Thoracic aorta (tissue), 2 donors: ENCODE results near the gene MYO1F. TPM values are rescaled to one million over a fixed set of nuclear protein-coding genes. Genes with fewer than 3 reads are reported as not detected.
"Not testable (repeated sequence)": the region's sequence is repeated elsewhere in the genome, so short reads cannot be mapped to it uniquely, and the experiment has no call there.

ENCODE experiments used
- ATAC-seq: fragments of 150-250 bp; one replicate; pipeline ENCODE4 v1.8.0; 2017; ENCODE audit warnings: low read depth; ENCODE audit not compliant: insufficient number of reproducible peaks, low FRiP score
- DNase-seq: peaks from one replicate; pipeline ENCODE4 v3.0.0-alpha.2; 2020; ENCODE audit warnings: low spot score
- H3K27ac ChIP-seq, 2 donors: fragments of 200-600 bp; sonication (generic); 1 replicate in 1 of 2; 2 replicates in 1 of 2; pipeline ENCODE4 v1.5.1; 2016; ENCODE audit warnings: mild to moderate bottlenecking in 2 of 2, moderate library complexity in 2 of 2
- H3K27me3 ChIP-seq: fragments of 200-600 bp; sonication (generic); replicated peaks from 2 replicates; pipeline ENCODE4 v1.6.0; 2016; ENCODE audit warnings: mild to moderate bottlenecking; ENCODE audit not compliant: insufficient read depth
- H3K36me3 ChIP-seq: fragments of 200-600 bp; sonication (generic); one replicate; pipeline ENCODE4 v1.5.1; 2016
- H3K4me1 ChIP-seq, 2 donors: fragments of 200-600 bp; sonication (generic); 1 replicate in 1 of 2; 2 replicates in 1 of 2; pipeline versions ENCODE4 v1.5.1 to v1.6.0; 2016; ENCODE audit warnings: low read depth in 2 of 2, mild to moderate bottlenecking in 1 of 2; ENCODE audit not compliant: control insufficient read depth in 1 of 2
- H3K4me3 ChIP-seq: fragments of 200-600 bp; sonication (generic); 2 replicates; pipeline ENCODE4 v1.5.1; 2016; ENCODE audit warnings: mild to moderate bottlenecking
- H3K9me3 ChIP-seq: fragments of 200-600 bp; sonication (generic); 2 replicates; pipeline ENCODE4 v1.5.1; 2016
- total RNA-seq, 2 donors: library from RNA; depleted of rRNA; stranded (reverse); fragments of >200 nt; gene quantifications; one replicate each; pipeline versions ENCODE4 v1.1.0 to v1.2.3, GENCODE V29; 2016
- TF ChIP-seq, protein P1 (sequence below): fragments of 200-600 bp; sonication (generic); IDR thresholded peaks from one replicate; pipeline ENCODE4 v1.5.1; 2019; ENCODE audit warnings: antibody characterized with exemption

Gene MYO1F
- total RNA-seq, 2 donors from 2014 or later = 29.6 to 33.9 TPM

DNA sequence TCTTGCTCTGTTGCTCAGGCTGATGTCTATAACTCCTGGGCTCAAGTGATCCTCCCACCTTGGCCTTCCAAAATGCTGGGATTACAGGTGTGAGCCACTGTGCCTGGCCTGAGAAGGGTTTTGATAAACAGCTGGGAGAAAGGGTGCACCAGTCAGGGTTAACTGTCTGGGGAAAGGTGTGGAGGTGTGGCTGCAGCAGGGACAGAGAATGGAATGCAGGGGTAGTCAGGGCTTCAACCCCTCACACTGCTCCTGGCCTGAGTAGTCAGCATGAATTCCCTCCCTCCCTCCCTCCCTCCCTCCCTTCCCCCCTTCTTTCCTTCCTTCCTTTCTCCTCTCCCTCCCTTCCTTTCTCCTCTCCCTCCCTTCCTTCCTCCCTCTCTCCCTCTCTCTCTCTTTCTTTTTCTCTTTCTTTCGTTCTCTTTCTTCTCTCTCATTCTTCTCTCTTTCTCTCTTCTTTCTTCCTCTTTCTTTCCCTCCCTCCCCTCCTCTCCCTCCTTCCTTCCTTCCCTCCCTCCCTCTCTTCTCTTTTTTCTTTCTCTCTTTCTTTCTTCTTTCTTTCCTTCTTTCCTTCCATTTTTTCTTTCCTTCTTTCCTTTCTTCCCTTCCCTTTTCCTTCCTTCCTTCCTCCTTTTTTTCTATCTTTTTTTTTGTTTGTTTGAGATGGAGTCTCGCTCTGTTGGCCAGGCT, 16.0 kb downstream of the MYO1F start:
- H3K27ac ChIP-seq = no peak overlapping the region
- no peak for ATAC-seq

DNA sequence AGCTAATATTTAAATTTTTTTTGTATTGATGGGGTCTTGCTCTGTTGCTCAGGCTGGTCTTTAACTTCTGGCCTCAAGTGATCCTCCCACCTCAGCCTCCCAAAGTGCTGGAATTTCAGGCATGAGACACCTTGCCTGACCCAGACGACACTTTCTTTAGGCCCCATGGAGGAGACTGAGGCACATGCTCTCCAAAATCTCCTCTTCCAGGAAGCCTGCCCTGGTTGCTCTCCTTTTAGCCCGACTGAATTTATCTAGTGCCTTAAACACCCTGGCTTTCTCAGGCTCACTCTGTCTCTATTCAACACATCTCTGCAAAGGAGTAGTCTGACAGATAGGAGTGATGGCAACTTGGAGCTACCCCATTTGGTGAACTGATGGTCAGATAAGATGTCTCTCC, 18.9 kb downstream of the MYO1F start:
- H3K36me3 ChIP-seq = no peaks in the 10 kb centered on the region
- DNase-seq = no peak
- no peaks in the 10 kb centered on the region for H3K27me3 ChIP-seq
- TF ChIP-seq, protein P1, sequence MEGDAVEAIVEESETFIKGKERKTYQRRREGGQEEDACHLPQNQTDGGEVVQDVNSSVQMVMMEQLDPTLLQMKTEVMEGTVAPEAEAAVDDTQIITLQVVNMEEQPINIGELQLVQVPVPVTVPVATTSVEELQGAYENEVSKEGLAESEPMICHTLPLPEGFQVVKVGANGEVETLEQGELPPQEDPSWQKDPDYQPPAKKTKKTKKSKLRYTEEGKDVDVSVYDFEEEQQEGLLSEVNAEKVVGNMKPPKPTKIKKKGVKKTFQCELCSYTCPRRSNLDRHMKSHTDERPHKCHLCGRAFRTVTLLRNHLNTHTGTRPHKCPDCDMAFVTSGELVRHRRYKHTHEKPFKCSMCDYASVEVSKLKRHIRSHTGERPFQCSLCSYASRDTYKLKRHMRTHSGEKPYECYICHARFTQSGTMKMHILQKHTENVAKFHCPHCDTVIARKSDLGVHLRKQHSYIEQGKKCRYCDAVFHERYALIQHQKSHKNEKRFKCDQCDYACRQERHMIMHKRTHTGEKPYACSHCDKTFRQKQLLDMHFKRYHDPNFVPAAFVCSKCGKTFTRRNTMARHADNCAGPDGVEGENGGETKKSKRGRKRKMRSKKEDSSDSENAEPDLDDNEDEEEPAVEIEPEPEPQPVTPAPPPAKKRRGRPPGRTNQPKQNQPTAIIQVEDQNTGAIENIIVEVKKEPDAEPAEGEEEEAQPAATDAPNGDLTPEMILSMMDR = no peak
- H3K4me1 ChIP-seq = no peaks in the 10 kb centered on the region
- H3K4me3 ChIP-seq = no peak overlapping the region
- ATAC-seq = no peak
- no peak overlapping the region for H3K27ac ChIP-seq
- no peaks in the 10 kb centered on the region for H3K9me3 ChIP-seq

More for the DNA sequence above, 16.0 kb downstream of the MYO1F start:
- no peaks in the 10 kb centered on the region for H3K36me3 ChIP-seq
- no peaks in the 10 kb centered on the region for H3K9me3 ChIP-seq
- no peak overlapping the region for H3K4me3 ChIP-seq
- no peaks in the 10 kb centered on the region for H3K27me3 ChIP-seq
- no peaks in the 10 kb centered on the region for H3K4me1 ChIP-seq
- DNase-seq = no peak
- TF ChIP-seq, protein P1 = no peak

- H3K9me3 ChIP-seq = no peaks in the 10 kb centered on the region
- ATAC-seq (no peak), DNase-seq (no peak)
- no peak overlapping the region for H3K4me3 ChIP-seq
- no peaks in the 10 kb centered on the region for H3K4me1 ChIP-seq
- TF ChIP-seq, protein P1 = no peak
- no peak overlapping the region for H3K27ac ChIP-seq
- H3K27me3 ChIP-seq = no peaks in the 10 kb centered on the region
- H3K36me3 ChIP-seq = no peaks in the 10 kb centered on the region
Measured at GRCh38 chr19:8557642-8558238, 19.5 kb downstream of the MYO1F start.

- not testable (repeated sequence) for H3K9me3 ChIP-seq, H3K27ac ChIP-seq, H3K27me3 ChIP-seq, H3K4me1 ChIP-seq, H3K36me3 ChIP-seq, H3K4me3 ChIP-seq, DNase-seq, ATAC-seq
Measured at GRCh38 chr19:8553729-8554128, 23.5 kb downstream of the MYO1F start.

GRCh38 chr19:8552810-8553209, 24.4 kb downstream of the MYO1F start:
- H3K27me3 ChIP-seq = no peaks in the 10 kb centered on the region
- ATAC-seq (no peak), DNase-seq (no peak)
- no peaks in the 10 kb centered on the region for H3K9me3 ChIP-seq
- H3K27ac ChIP-seq = no peak overlapping the region
- no peaks in the 10 kb centered on the region for H3K4me1 ChIP-seq
- no peaks in the 10 kb centered on the region for H3K36me3 ChIP-seq
- H3K4me3 ChIP-seq = no peak overlapping the region
- TF ChIP-seq, protein P1 = no peak
